NCI-H2107 treated with DMSO at 0.1 percent for 48 hours (cell line): ENCODE data around the gene ACAP2.

Experiments used
- DNase-seq: peaks from one replicate; lab custom pipeline; 2025; ENCODE audit not compliant: unreplicated experiment; lab: John Stamatoyannopoulos, UW

ACAP2 gene

GRCh38 chr3:195263193-195263924, 179.5 kb downstream of the ACAP2 start:
- no peak for DNase-seq

- no peak for DNase-seq
Measured at GRCh38 chr3:195261925-195262324, 180.9 kb downstream of the ACAP2 start.

- peak; percentile 75 for DNase-seq
Measured at GRCh38 chr3:195260280-195260905, 182.4 kb downstream of the ACAP2 start.

GRCh38 chr3:195259475-195260279, 183.1 kb downstream of the ACAP2 start:
- DNase-seq, result peak; percentile 84

- DNase-seq, result no peak
Measured at GRCh38 chr3:195259154-195259474, 183.7 kb downstream of the ACAP2 start.

GRCh38 chr3:195258449-195259153, 184.2 kb downstream of the ACAP2 start:
- DNase-seq, result peak; percentile 67

- DNase-seq, result no peak
Measured at GRCh38 chr3:195257454-195258448, 185.1 kb downstream of the ACAP2 start.

GRCh38 chr3:195256639-195257453, 186.0 kb downstream of the ACAP2 start:
- DNase-seq, result no peak

GRCh38 chr3:195255571-195256501, 187.0 kb downstream of the ACAP2 start:
- no peak for DNase-seq

GRCh38 chr3:195255176-195255500, 187.7 kb downstream of the ACAP2 start:
- no peak for DNase-seq

GRCh38 chr3:195254454-195255175, 188.2 kb downstream of the ACAP2 start:
- no peak for DNase-seq

- DNase-seq, result no peak
Measured at GRCh38 chr3:195253923-195254432, 188.8 kb downstream of the ACAP2 start.

GRCh38 chr3:195251336-195252065, 191.3 kb downstream of the ACAP2 start:
- no peak for DNase-seq

- DNase-seq, result peak; percentile 94
Measured at GRCh38 chr3:195250473-195251251, 192.2 kb downstream of the ACAP2 start.

GRCh38 chr3:195249858-195250464, 192.9 kb downstream of the ACAP2 start:
- no peak for DNase-seq
